CD1c-positive myeloid dendritic cell (primary cell): ENCODE measurements around the gene BBX.
A peak's percentile ranks its signal among the peaks of the same experiment; 100 is the strongest.

Source experiments
- DNase-seq: peaks from one replicate; pipeline ENCODE4 v3.0.0-alpha.2; 2016; ENCODE audit errors: extremely low spot score

The BBX gene

GRCh38 chr3:107522510-107523288 is at the start of gene BBX:
TSS of gene BBX (plus strand) at chr3:107522962. CDS start at chr3:107710461, 187,499 bp downstream.
- peak; percentile 95 for DNase-seq

GRCh38 chr3:107476462-107476861 is 46.3 kb upstream of the BBX start:
- no peak for DNase-seq

GRCh38 chr3:107487490-107487889 is 35.3 kb upstream of the BBX start:
- no peak for DNase-seq

- DNase-seq = no peak
These were observed 33.8 kb upstream of the BBX start for GRCh38 chr3:107488942-107489341.

GRCh38 chr3:107493134-107493533 is 29.6 kb upstream of the BBX start:
- DNase-seq = no peak

- no peak for DNase-seq
These were observed 25.9 kb upstream of the BBX start for GRCh38 chr3:107496855-107497254.

- DNase-seq = no peak
These were observed 24.1 kb upstream of the BBX start for GRCh38 chr3:107498646-107499045.

- no peak for DNase-seq
These were observed 16.3 kb upstream of the BBX start for GRCh38 chr3:107506458-107506857.

GRCh38 chr3:107508331-107508730 is 14.4 kb upstream of the BBX start:
- no peak for DNase-seq

- no peak for DNase-seq
These were observed 10.7 kb upstream of the BBX start for GRCh38 chr3:107512108-107512507.

GRCh38 chr3:107514453-107514852 is 8.3 kb upstream of the BBX start:
- no peak for DNase-seq

GRCh38 chr3:107516475-107516874 is 6.3 kb upstream of the BBX start:
- no peak for DNase-seq

GRCh38 chr3:107520535-107520934 is 2.2 kb upstream of the BBX start:
- DNase-seq = no peak

- DNase-seq = peak; percentile 5
These were observed 1.2 kb upstream of the BBX start for GRCh38 chr3:107521469-107522059.

GRCh38 chr3:107523289-107523538 is 452 bp downstream of the BBX start:
- no peak for DNase-seq

- peak; percentile 33 for DNase-seq
These were observed 970 bp downstream of the BBX start for GRCh38 chr3:107523539-107524325.

GRCh38 chr3:107524326-107524840 is 1.6 kb downstream of the BBX start:
- DNase-seq = peak; percentile 56

- DNase-seq = peak; percentile 25
These were observed 2.3 kb downstream of the BBX start for GRCh38 chr3:107524841-107525643.

- no peak for DNase-seq
These were observed 3.0 kb downstream of the BBX start for GRCh38 chr3:107525644-107526305.

- DNase-seq = no peak
These were observed 9.2 kb downstream of the BBX start for GRCh38 chr3:107531917-107532469.

GRCh38 chr3:107540857-107541256 is 18.1 kb downstream of the BBX start:
- no peak for DNase-seq
